Measurements from ENCODE around the gene RNF212B.
"Not testable (repeated sequence)": the region's sequence is repeated elsewhere in the genome, so short reads cannot be mapped to it uniquely, and the experiment has no call there.

RNF212B gene

DNA sequence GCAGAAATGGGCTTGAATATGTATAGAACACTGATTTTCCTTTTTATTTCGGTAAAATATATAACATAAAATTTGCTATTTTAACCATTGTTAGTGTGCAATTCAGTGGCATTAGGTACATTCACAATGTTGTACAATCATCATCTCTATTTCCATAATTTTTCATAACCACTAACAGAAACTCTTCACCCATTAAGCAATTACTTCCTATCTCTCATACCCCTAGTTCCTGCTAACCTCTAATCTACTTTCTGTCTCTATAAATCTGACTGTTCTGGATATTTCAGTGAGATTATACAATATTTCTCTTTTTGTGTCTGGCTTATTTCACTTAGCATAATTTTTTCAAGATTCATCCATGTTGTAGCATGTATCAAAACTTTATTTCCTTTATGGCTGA, 8.9 kb upstream of the RNF212B start:
- no peaks in the 10 kb centered on the region for H3K9me3 ChIP-seq (ENCODE audit: control insufficient read depth, insufficient read depth, low read depth, low read length)
- no peak overlapping the region for H3K4me3 ChIP-seq (ENCODE audit: low read depth, low read length)
- no peaks in the 10 kb centered on the region for H3K36me3 ChIP-seq (ENCODE audit: control insufficient read depth in 2 of 2, insufficient read depth in 1 of 2, low read length in 2 of 2)
- no peak for TF ChIP-seq PRDM1 (tag by site-specific recombination; IDR thresholded peaks at IDR 0.05)
- no peak for TF ChIP-seq BCL11A (tag by site-specific recombination; IDR thresholded peaks at IDR 0.05; ENCODE audit: low read depth)
- TF ChIP-seq ZNF132 (tag by site-specific recombination; IDR thresholded peaks at IDR 0.05; ENCODE audit: borderline replicate concordance), result no peak
- no peak for TF ChIP-seq ZNF629 (tag by site-specific recombination; IDR thresholded peaks at IDR 0.05)
- TF ChIP-seq ZNF549 (tag by site-specific recombination; IDR thresholded peaks at IDR 0.05), result no peak
- TF ChIP-seq YY1 (tag by site-specific recombination; IDR thresholded peaks at IDR 0.05), result no peak
- no peak for TF ChIP-seq KLF9 (tag by site-specific recombination; IDR thresholded peaks at IDR 0.05; ENCODE audit: low read depth)
- TF ChIP-seq ZNF2 (tag by site-specific recombination; IDR thresholded peaks at IDR 0.05), result no peak
- TF ChIP-seq ZNF561 (tag by site-specific recombination; IDR thresholded peaks at IDR 0.05; ENCODE audit: borderline replicate concordance), result no peak
- TF ChIP-seq ZNF211 (tag by site-specific recombination; IDR thresholded peaks at IDR 0.05; ENCODE audit: low read depth), result no peak
- no peak for TF ChIP-seq ZNF140 (tag by site-specific recombination; IDR thresholded peaks at IDR 0.05)
- TF ChIP-seq ZNF621 (tag by site-specific recombination; IDR thresholded peaks at IDR 0.05), result no peak
- no peak for TF ChIP-seq ZNF610 (tag by site-specific recombination; IDR thresholded peaks at IDR 0.05; ENCODE audit: borderline replicate concordance)
- no peak for TF ChIP-seq ZNF626 (tag by site-specific recombination; IDR thresholded peaks at IDR 0.05)
- TF ChIP-seq ZBTB17 (tag by site-specific recombination; IDR thresholded peaks at IDR 0.05), result no peak
- TF ChIP-seq ZNF350 (tag by site-specific recombination; IDR thresholded peaks at IDR 0.05), result no peak
- POLR2A ChIA-PET, result no interaction called here
- H3K27ac ChIP-seq (ENCODE audit: extremely low read depth, low read depth, low read length), result no peak overlapping the region
- CTCF ChIA-PET, result no interaction called here
- H3K4me1 ChIP-seq (ENCODE audit: control insufficient read depth, insufficient read depth, low read length), result no peaks in the 10 kb centered on the region

DNA sequence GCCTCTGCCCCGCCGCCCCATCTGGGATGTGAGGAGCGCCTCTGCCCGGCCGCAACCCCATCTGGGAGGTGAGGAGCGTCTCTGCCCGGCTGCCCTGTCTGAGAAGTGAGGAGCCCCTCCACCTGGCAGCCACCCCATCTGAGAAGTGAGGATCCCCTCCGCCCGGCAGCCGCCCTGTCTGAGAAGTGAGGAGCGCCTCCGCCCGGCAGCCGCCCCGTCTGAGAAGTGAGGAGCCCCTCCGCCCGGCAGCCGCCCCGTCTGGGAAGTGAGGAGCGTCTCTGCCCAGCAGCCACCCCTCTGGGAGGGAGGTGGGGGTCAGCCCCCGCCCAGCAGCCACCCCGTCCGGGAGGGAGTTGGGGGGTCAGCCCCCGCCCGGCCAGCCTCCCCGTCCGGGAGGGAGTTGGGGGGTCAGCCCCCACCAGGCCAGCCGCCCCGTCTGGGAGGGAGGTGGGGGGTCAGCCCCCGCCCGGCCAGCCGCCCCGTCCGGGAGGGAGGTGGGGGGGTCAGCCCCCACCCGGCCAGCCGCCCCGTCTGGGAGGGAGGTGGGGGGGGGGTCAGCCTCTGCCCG, 5.4 kb upstream of the RNF212B start:
- POLR2A ChIA-PET; H3K4me1 ChIP-seq (ENCODE audit: control insufficient read depth, insufficient read depth, low read length); H3K9me3 ChIP-seq (ENCODE audit: control insufficient read depth, insufficient read depth, low read depth, low read length); H3K27ac ChIP-seq (ENCODE audit: extremely low read depth, low read depth, low read length); H3K4me3 ChIP-seq (ENCODE audit: low read depth, low read length); H3K36me3 ChIP-seq (ENCODE audit: control insufficient read depth in 2 of 2, insufficient read depth in 1 of 2, low read length in 2 of 2); CTCF ChIA-PET: not testable (repeated sequence)

- Histone ChIP-seq H3K27ac (ENCODE audit: extremely low read depth, low read depth, low read length) (no peak overlapping the region), H3K9me3 (ENCODE audit: control insufficient read depth, insufficient read depth, low read depth, low read length) (no peaks in the 10 kb centered on the region), H3K4me3 (ENCODE audit: low read depth, low read length) (no peak overlapping the region), H3K4me1 (ENCODE audit: control insufficient read depth, insufficient read depth, low read length) (no peaks in the 10 kb centered on the region), H3K36me3 (ENCODE audit: control insufficient read depth in 2 of 2, insufficient read depth in 1 of 2, low read length in 2 of 2) (no peaks in the 10 kb centered on the region)
- ChIA-PET CTCF (interaction anchor here (0.6 kb wide), 1 partner anchor 368 kb away, joined by 3 read pairs; no protein-coding TSS in a partner anchor), POLR2A (no interaction called here)
- TF ChIP-seq ZNF248 (tag by site-specific recombination; IDR thresholded peaks at IDR 0.05), result no peak
- TF ChIP-seq ZNF184 (tag by site-specific recombination; IDR thresholded peaks at IDR 0.05), result no peak
- no peak for TF ChIP-seq SALL2 (tag by site-specific recombination; IDR thresholded peaks at IDR 0.05; ENCODE audit: borderline replicate concordance)
- TF ChIP-seq, protein P1, sequence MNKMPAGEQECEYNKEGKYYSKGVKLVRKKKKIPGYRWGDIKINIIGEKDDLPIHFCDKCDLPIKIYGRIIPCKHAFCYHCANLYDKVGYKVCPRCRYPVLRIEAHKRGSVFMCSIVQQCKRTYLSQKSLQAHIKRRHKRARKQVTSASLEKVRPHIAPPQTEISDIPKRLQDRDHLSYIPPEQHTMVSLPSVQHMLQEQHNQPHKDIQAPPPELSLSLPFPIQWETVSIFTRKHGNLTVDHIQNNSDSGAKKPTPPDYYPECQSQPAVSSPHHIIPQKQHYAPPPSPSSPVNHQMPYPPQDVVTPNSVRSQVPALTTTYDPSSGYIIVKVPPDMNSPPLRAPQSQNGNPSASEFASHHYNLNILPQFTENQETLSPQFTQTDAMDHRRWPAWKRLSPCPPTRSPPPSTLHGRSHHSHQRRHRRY (tag by site-specific recombination; IDR thresholded peaks at IDR 0.05), result no peak
- no peak for TF ChIP-seq ZNF514 (tag by site-specific recombination; IDR thresholded peaks at IDR 0.05)
Measured at GRCh38 chr14:23240661-23241060, 2.9 kb downstream of the RNF212B start.

GRCh38 chr14:23241061-23241715, 3.5 kb downstream of the RNF212B start:
- H3K9me3 ChIP-seq (ENCODE audit: control insufficient read depth, insufficient read depth, low read depth, low read length); POLR2A ChIA-PET; H3K27ac ChIP-seq (ENCODE audit: extremely low read depth, low read depth, low read length); H3K4me3 ChIP-seq (ENCODE audit: low read depth, low read length); H3K4me1 ChIP-seq (ENCODE audit: control insufficient read depth, insufficient read depth, low read length); H3K36me3 ChIP-seq (ENCODE audit: control insufficient read depth in 2 of 2, insufficient read depth in 1 of 2, low read length in 2 of 2): not testable (repeated sequence)
- CTCF ChIA-PET, result interaction anchor here (0.6 kb wide), 1 partner anchor 160 kb away, joined by 3 read pairs; no protein-coding TSS in a partner anchor

Measured in HEK293 (cell line).